Smooth muscle cell (in vitro differentiated cells): Measurements from ENCODE around the gene CATSPER1. TPM values are rescaled to one million over a fixed set of nuclear protein-coding genes. Genes with fewer than 3 reads are reported as not detected.

Source experiments
- DNase-seq: peaks from one replicate; lab custom pipeline; 2025; ENCODE audit not compliant: unreplicated experiment; lab: John Stamatoyannopoulos, UW
- H2AFZ ChIP-seq: fragments of 200-600 bp; sonication (generic); 2 replicates; pipeline ENCODE4 v1.6.0; 2016; ENCODE audit warnings: antibody characterized with exemption, low read depth, mild to moderate bottlenecking
- H3F3A ChIP-seq: fragments of 200-600 bp; sonication (generic); 2 replicates; pipeline ENCODE4 v1.6.0; 2017; ENCODE audit warnings: antibody characterized with exemption, low read depth
- H3K27ac ChIP-seq: fragments of 200-600 bp; sonication (generic); 2 replicates; pipeline ENCODE4 v1.5.1; 2016; ENCODE audit warnings: low read depth, mild to moderate bottlenecking
- H3K27me3 ChIP-seq: fragments of 200-600 bp; sonication (generic); 2 replicates; pipeline ENCODE4 v1.6.1; 2016; ENCODE audit warnings: low read depth, mild to moderate bottlenecking
- H3K36me3 ChIP-seq: fragments of 200-600 bp; sonication (generic); 2 replicates; pipeline ENCODE4 v1.5.1; 2016; ENCODE audit warnings: low read depth
- H3K4me1 ChIP-seq: fragments of 200-600 bp; sonication (generic); 2 replicates; pipeline ENCODE4 v1.5.1; 2016; ENCODE audit warnings: low read depth
- H3K4me2 ChIP-seq: fragments of 200-600 bp; sonication (generic); 2 replicates; pipeline ENCODE4 v1.6.0; 2016; ENCODE audit warnings: mild to moderate bottlenecking
- H3K4me3 ChIP-seq: fragments of 200-600 bp; sonication (generic); 2 replicates; pipeline ENCODE4 v1.5.1; 2016; ENCODE audit warnings: mild to moderate bottlenecking
- H3K79me2 ChIP-seq: fragments of 200-600 bp; sonication (generic); 2 replicates; pipeline ENCODE4 v1.6.0; 2016; ENCODE audit warnings: low read depth, mild to moderate bottlenecking
- H3K9ac ChIP-seq: fragments of 200-600 bp; sonication (generic); 2 replicates; pipeline ENCODE4 v1.6.0; 2016; ENCODE audit warnings: low read depth
- H3K9me3 ChIP-seq: fragments of 200-600 bp; sonication (generic); replicated peaks from 2 replicates; pipeline ENCODE4 v1.5.1; 2016; ENCODE audit warnings: low read depth
- H4K20me1 ChIP-seq: fragments of 200-600 bp; sonication (generic); 2 replicates; pipeline ENCODE4 v1.6.0; 2016; ENCODE audit warnings: low read depth
- CTCF ChIP-seq: fragments of 200-600 bp; sonication (generic); IDR thresholded peaks from 2 replicates; pipeline ENCODE4 v1.5.1; 2017; ENCODE audit warnings: borderline replicate concordance, mild to moderate bottlenecking, antibody characterized with exemption; ENCODE audit not compliant: insufficient read depth, poor library complexity, severe bottlenecking
- WGBS: methylation state at CpG from one replicate; pipeline ENCODE4 v1.1.7; 2016; ENCODE audit warnings: low lambda C conversion rate; 5-methylcytosine and 5-hydroxymethylcytosine counted together
- polyA plus RNA-seq: library from polyadenylated mRNA; unstranded; fragments of >200 nt; fragmentation: Nextera tagmentation; extraction: Ambion mirVana; gene quantifications from 2 replicates; pipeline ENCODE4 v1.2.1, GENCODE V29; 2016
- total RNA-seq: library from RNA; depleted of rRNA; stranded (reverse); fragments of >200 nt; gene quantifications from 2 replicates; pipeline ENCODE4 v1.2.3, GENCODE V29; 2014

CATSPER1 gene
- total and polyA plus RNA-seq, 2 experiments from 2014 or later = 0.55 TPM; not detected in 1

- Histone ChIP-seq H3K4me3 (no peak overlapping the region), H3K9me3 (no peaks in the 10 kb centered on the region), H3K36me3 (no peaks in the 10 kb centered on the region), H3K27me3 (no peaks in the 10 kb centered on the region), H3K4me1 (peaks cover 9% of the 10 kb centered on the region), H3F3A (no peaks in the 10 kb centered on the region), H4K20me1 (peaks cover 4% of the 10 kb centered on the region), H3K79me2 (peaks cover 18% of the 10 kb centered on the region), H3K27ac (no peak overlapping the region), H3K4me2 (no peak overlapping the region), H2AFZ (no peak overlapping the region), H3K9ac (no peak overlapping the region)
- over 99% methylated on average over 30 of the region's 30 CpGs for WGBS
- TF ChIP-seq CTCF = no peak
- DNase-seq = no peak
Observed at GRCh38 chr11:65967329-65967934, 58.8 kb downstream of the CATSPER1 start.

Other genes with a start within 250 kb of the CATSPER1 start
- 5.4 and 6.2 TPM in 2 replicates for gene AP5B1, start 245.5 kb downstream of the CATSPER1 start, total RNA-seq
- gene AP5B1, start 245.5 kb downstream of the CATSPER1 start, polyA plus RNA-seq = 7.7 and 11.6 TPM in 2 replicates
- 7.8 and 8.3 TPM in 2 replicates for gene OVOL1, start 239.4 kb downstream of the CATSPER1 start, total RNA-seq
- 3.1 and 16.8 TPM in 2 replicates for gene OVOL1, start 239.4 kb downstream of the CATSPER1 start, polyA plus RNA-seq
- 0.63 and 1.2 TPM in 2 replicates for gene SNX32, start 192.5 kb downstream of the CATSPER1 start, total RNA-seq
- gene SNX32, start 192.5 kb downstream of the CATSPER1 start, polyA plus RNA-seq = 1.1 and 3.3 TPM in 2 replicates
- 1,233 and 1,255 TPM in 2 replicates for gene CFL1, start 168.3 kb downstream of the CATSPER1 start, total RNA-seq
- 3,052 and 3,080 TPM in 2 replicates for gene CFL1, start 168.3 kb downstream of the CATSPER1 start, polyA plus RNA-seq
- gene MUS81, start 166.0 kb downstream of the CATSPER1 start, total RNA-seq = 21.7 and 35.1 TPM in 2 replicates
- 39.6 and 61.1 TPM in 2 replicates for gene MUS81, start 166.0 kb downstream of the CATSPER1 start, polyA plus RNA-seq
- gene EFEMP2, start 153.7 kb downstream of the CATSPER1 start, total RNA-seq = 99.7 and 103 TPM in 2 replicates
- gene EFEMP2, start 153.7 kb downstream of the CATSPER1 start, polyA plus RNA-seq = 328 and 362 TPM in 2 replicates
- gene CTSW, start 146.6 kb downstream of the CATSPER1 start, total RNA-seq = not detected in 2 replicates
- gene CTSW, start 146.6 kb downstream of the CATSPER1 start, polyA plus RNA-seq = 0.52 TPM in 1 of 2 replicates, not detected in the other
- gene FIBP, start 138.0 kb downstream of the CATSPER1 start, total RNA-seq = 109 and 118 TPM in 2 replicates
- gene FIBP, start 138.0 kb downstream of the CATSPER1 start, polyA plus RNA-seq = 111 and 114 TPM in 2 replicates
- 15.7 and 19.5 TPM in 2 replicates for gene CCDC85B, start 135.8 kb downstream of the CATSPER1 start, total RNA-seq
- gene CCDC85B, start 135.8 kb downstream of the CATSPER1 start, polyA plus RNA-seq = 55.7 and 80.4 TPM in 2 replicates
- 12.5 and 15.8 TPM in 2 replicates for gene FOSL1, start 126.1 kb downstream of the CATSPER1 start, total RNA-seq
- gene FOSL1, start 126.1 kb downstream of the CATSPER1 start, polyA plus RNA-seq = 26.1 and 49.8 TPM in 2 replicates
- gene C11orf68, start 107.4 kb downstream of the CATSPER1 start, total RNA-seq = 32.0 and 41.2 TPM in 2 replicates
- 90.8 and 99.5 TPM in 2 replicates for gene C11orf68, start 107.4 kb downstream of the CATSPER1 start, polyA plus RNA-seq
- gene DRAP1, start 107.1 kb downstream of the CATSPER1 start, total RNA-seq = 73.9 and 79.3 TPM in 2 replicates
- 276 and 278 TPM in 2 replicates for gene DRAP1, start 107.1 kb downstream of the CATSPER1 start, polyA plus RNA-seq
- 0.27 TPM in 1 of 2 replicates, not detected in the other for gene TSGA10IP, start 81.0 kb downstream of the CATSPER1 start, total RNA-seq
- 1.5 TPM in 2 replicates for gene TSGA10IP, start 81.0 kb downstream of the CATSPER1 start, polyA plus RNA-seq
- gene SART1, start 64.7 kb downstream of the CATSPER1 start, total RNA-seq = 13.0 and 22.5 TPM in 2 replicates
- gene SART1, start 64.7 kb downstream of the CATSPER1 start, polyA plus RNA-seq = 61.4 and 62.5 TPM in 2 replicates
- gene EIF1AD, start 24.3 kb downstream of the CATSPER1 start, total RNA-seq = 29.3 and 32.0 TPM in 2 replicates
- 26.6 and 29.3 TPM in 2 replicates for gene EIF1AD, start 24.3 kb downstream of the CATSPER1 start, polyA plus RNA-seq
- 42.9 and 61.7 TPM in 2 replicates for gene BANF1, start 24.0 kb downstream of the CATSPER1 start, total RNA-seq
- 269 and 274 TPM in 2 replicates for gene BANF1, start 24.0 kb downstream of the CATSPER1 start, polyA plus RNA-seq
- gene CST6, start 14.5 kb downstream of the CATSPER1 start, total RNA-seq = 54.1 and 97.0 TPM in 2 replicates
- 37.6 and 118 TPM in 2 replicates for gene CST6, start 14.5 kb downstream of the CATSPER1 start, polyA plus RNA-seq
- gene GAL3ST3, start 22.7 kb upstream of the CATSPER1 start, total RNA-seq = 0.27 TPM in 1 of 2 replicates, not detected in the other
- gene GAL3ST3, start 22.7 kb upstream of the CATSPER1 start, polyA plus RNA-seq = 0.23 TPM in 1 of 2 replicates, not detected in the other
- 104 and 125 TPM in 2 replicates for gene SF3B2, start 25.9 kb upstream of the CATSPER1 start, total RNA-seq
- 182 and 203 TPM in 2 replicates for gene SF3B2, start 25.9 kb upstream of the CATSPER1 start, polyA plus RNA-seq
- gene PACS1, start 43.8 kb upstream of the CATSPER1 start, total RNA-seq = 48.0 and 87.6 TPM in 2 replicates
- gene PACS1, start 43.8 kb upstream of the CATSPER1 start, polyA plus RNA-seq = 139 and 140 TPM in 2 replicates
- 8.9 and 11.5 TPM in 2 replicates for gene KLC2, start 231.2 kb upstream of the CATSPER1 start, total RNA-seq
- 29.3 and 38.6 TPM in 2 replicates for gene KLC2, start 231.2 kb upstream of the CATSPER1 start, polyA plus RNA-seq
- 53.3 and 57.7 TPM in 2 replicates for gene RAB1B, start 242.2 kb upstream of the CATSPER1 start, total RNA-seq
- 20.9 and 23.3 TPM in 2 replicates for gene RAB1B, start 242.2 kb upstream of the CATSPER1 start, polyA plus RNA-seq